Right lobe of liver (tissue), 6 donors: ENCODE data around the gene RPS6KB2. TPM values are rescaled to one million over a fixed set of nuclear protein-coding genes. Genes with fewer than 3 reads are reported as not detected.

Experiments
- ATAC-seq, 4 donors: fragments of 200-7000 bp; cut with Tn5 transposase; one replicate each; pipeline ENCODE4 v1.9.1; 2020; ENCODE audit warnings: mild to moderate bottlenecking in 4 of 4, moderate library complexity in 4 of 4
- DNase-seq, 3 donors: peaks; one replicate each; pipeline ENCODE4 v3.0.0-alpha.2; 2020
- H3K27ac ChIP-seq, 3 donors: fragments of 200-600 bp; one replicate each; pipeline ENCODE4 v1.8.0; 2022
- H3K27me3 ChIP-seq, 2 donors: fragments of 200-600 bp; one replicate each; pipeline ENCODE4 v1.8.0; 2022
- H3K36me3 ChIP-seq, 4 donors: fragments of 200-600 bp; sonication (generic) in 1 of 4; one replicate each; pipeline versions ENCODE4 v1.5.1 to v1.8.0; 2017 to 2022; ENCODE audit warnings: control low read depth in 1 of 4
- H3K4me1 ChIP-seq, 4 donors: fragments of 200-600 bp; sonication (generic) in 1 of 4; one replicate each; pipeline versions ENCODE4 v1.5.1 to v1.8.0; 2017 to 2022; ENCODE audit warnings: control low read depth in 1 of 4
- H3K4me3 ChIP-seq, 3 donors: fragments of 200-600 bp; one replicate each; pipeline ENCODE4 v1.8.0; 2022
- H3K9me3 ChIP-seq, 4 donors: fragments of 200-600 bp; sonication (generic) in 1 of 4; one replicate each; pipeline versions ENCODE4 v1.5.1 to v1.8.0; 2017 to 2022; ENCODE audit warnings: control low read depth in 1 of 4
- CTCF ChIP-seq, 4 donors: fragments of 200-600 bp in 3 of 4; fragments of 450-650 bp in 1 of 4; IDR thresholded peaks; one replicate each; pipeline versions ENCODE4 v1.5.1 to v1.8.0; 2016 to 2022; ENCODE audit warnings: antibody characterized with exemption in 4 of 4, mild to moderate bottlenecking in 2 of 4
- POLR2A ChIP-seq: fragments of 450-650 bp; IDR thresholded peaks from one replicate; pipeline ENCODE4 v1.6.1; 2017; ENCODE audit warnings: antibody characterized with exemption, mild to moderate bottlenecking
- WGBS: methylation state at CpG from one replicate; pipeline ENCODE4 v1.1.6; 2018; ENCODE audit warnings: low coverage, low lambda C conversion rate; ENCODE audit not compliant: insufficient coverage; ENCODE audit errors: missing lambda C conversion rate; 5-methylcytosine and 5-hydroxymethylcytosine counted together
- intact Hi-C, 2 donors: fragments of 100-400 bp; cut with DNase I; formaldehyde crosslinking; loops; one replicate each; pipeline versions ENCODE4 v1.11.2 to v1.14.1; 2022
- total RNA-seq, 6 experiments: library from RNA; depleted of rRNA in 2 of 6; stranded (reverse); fragments of >200 nt in 2 of 6; fragmentation: NEBNext Ultra II Directional in 3 of 6; extraction: Animal tissue kit (Norgen Biotek cat#: 25700) in 3 of 6; gene quantifications; one replicate each; pipeline versions ENCODE4 v1.1.0 to v1.2.4, GENCODE V29; 2016 to 2023
- donor health status: DM: no; HTN: yes; CAD: no.
- donor health status: DM: no; HTN: no; CAD: no.
- donor health status: DM: no; HTN: no; CAD: no.
- donor health status: DM: no; HTN: yes; CAD: no.
- donor health status: DM: no; HTN: yes; CAD: no.

The RPS6KB2 gene
- total RNA-seq, 6 experiments from 2014 or later = 18.8 to 37.1 (median 27.1) TPM

GRCh38 chr11:67431346-67432249 lies 3.3 kb downstream of the RPS6KB2 start:
- TF ChIP-seq CTCF (IDR thresholded peaks at IDR 0.05) (no peak), POLR2A (no peak)
- ATAC-seq (no peak), DNase-seq (no peak)
- Histone ChIP-seq H3K27ac (no peak overlapping the region), H3K9me3 (no peaks in the 10 kb centered on the region), H3K4me3 (no peak overlapping the region), H3K4me1 (peaks cover 0 to 19% (median 2%) of the 10 kb centered on the region in 4 donors), H3K27me3 (no peaks in the 10 kb centered on the region), H3K36me3 (peaks cover 0 to 45% (median 11%) of the 10 kb centered on the region in 4 donors)
- intact Hi-C loops = no loop called here
- WGBS = 87% methylated on average over 6 of the region's 24 CpGs

GRCh38 chr11:67432655-67433349 lies 4.5 kb downstream of the RPS6KB2 start:
- Histone ChIP-seq H3K9me3 (no peaks in the 10 kb centered on the region), H3K27me3 (no peaks in the 10 kb centered on the region), H3K4me1 (peaks cover 0 to 11% (median 2%) of the 10 kb centered on the region in 4 donors), H3K4me3 (no peak overlapping the region), H3K36me3 (peaks cover 0 to 48% (median 11%) of the 10 kb centered on the region in 4 donors), H3K27ac (no peak overlapping the region)
- no peak for ATAC-seq
- no peak for TF ChIP-seq CTCF (IDR thresholded peaks at IDR 0.05)
- no peak for TF ChIP-seq POLR2A
- 100% methylated on average over 3 of the region's 22 CpGs for WGBS
- intact Hi-C loops = no loop called here
- DNase-seq = no peak

GRCh38 chr11:67433536-67434394 lies 5.5 kb downstream of the RPS6KB2 start:
- H3K4me1 ChIP-seq = peaks cover 0 to 11% (median 2%) of the 10 kb centered on the region in 4 donors
- H3K36me3 ChIP-seq = peaks cover 0 to 52% (median 11%) of the 10 kb centered on the region in 4 donors
- H3K4me3 ChIP-seq = no peak overlapping the region
- TF ChIP-seq POLR2A (no peak), CTCF (IDR thresholded peaks at IDR 0.05) (no peak)
- no peak overlapping the region for H3K27ac ChIP-seq
- DNase-seq = no peak
- WGBS = 79% methylated on average over 6 of the region's 22 CpGs
- no peaks in the 10 kb centered on the region for H3K27me3 ChIP-seq
- ATAC-seq = no peak
- H3K9me3 ChIP-seq = no peaks in the 10 kb centered on the region
- intact Hi-C loops = no loop called here

- H3K4me3 ChIP-seq = no peak overlapping the region
- no peak overlapping the region for H3K27ac ChIP-seq
- no peaks in the 10 kb centered on the region for H3K9me3 ChIP-seq
- peaks cover 0 to 6% (median under 1%) of the 10 kb centered on the region in 4 donors for H3K4me1 ChIP-seq
- WGBS = no CpG with 5 or more reads among the region's 23 CpGs
- TF ChIP-seq CTCF (IDR thresholded peaks at IDR 0.05) = no peak
- TF ChIP-seq POLR2A = no peak
- intact Hi-C loops = no loop called here
- no peaks in the 10 kb centered on the region for H3K27me3 ChIP-seq
- peaks cover 0 to 52% (median 11%) of the 10 kb centered on the region in 4 donors for H3K36me3 ChIP-seq
- DNase-seq (no peak), ATAC-seq (no peak)
These were observed 6.1 kb downstream of the RPS6KB2 start for GRCh38 chr11:67434395-67434881.
